Fibroblast of villous mesenchyme (primary cell): ENCODE results near the gene TSNAXIP1. TPM values are rescaled to one million over a fixed set of nuclear protein-coding genes. Genes with fewer than 3 reads are reported as not detected.
A peak's percentile ranks its signal among the peaks of the same experiment; 100 is the strongest.

Experiments
- DNase-seq: peaks from one replicate; pipeline ENCODE4 v3.0.0-alpha.2; 2010; ENCODE audit warnings: low read depth
- H3K4me3 ChIP-seq: 2 replicates; pipeline ENCODE4 v1.5.1; 2011; ENCODE audit warnings: low read depth, mild to moderate bottlenecking, low read length
- total RNA-seq: library from RNA; depleted of rRNA; stranded (reverse); fragments of >200 nt; gene quantifications from 2 replicates; pipeline ENCODE4 v1.2.3, GENCODE V29; 2012
- TF ChIP-seq, protein P1 (sequence below): IDR thresholded peaks from 2 replicates; pipeline ENCODE4 v1.5.1; 2012; ENCODE audit warnings: low read depth, mild to moderate bottlenecking, low read length; ENCODE audit not compliant: insufficient read depth

TSNAXIP1 gene
- total RNA-seq, 1 donor = 1.3 TPM

DNA sequence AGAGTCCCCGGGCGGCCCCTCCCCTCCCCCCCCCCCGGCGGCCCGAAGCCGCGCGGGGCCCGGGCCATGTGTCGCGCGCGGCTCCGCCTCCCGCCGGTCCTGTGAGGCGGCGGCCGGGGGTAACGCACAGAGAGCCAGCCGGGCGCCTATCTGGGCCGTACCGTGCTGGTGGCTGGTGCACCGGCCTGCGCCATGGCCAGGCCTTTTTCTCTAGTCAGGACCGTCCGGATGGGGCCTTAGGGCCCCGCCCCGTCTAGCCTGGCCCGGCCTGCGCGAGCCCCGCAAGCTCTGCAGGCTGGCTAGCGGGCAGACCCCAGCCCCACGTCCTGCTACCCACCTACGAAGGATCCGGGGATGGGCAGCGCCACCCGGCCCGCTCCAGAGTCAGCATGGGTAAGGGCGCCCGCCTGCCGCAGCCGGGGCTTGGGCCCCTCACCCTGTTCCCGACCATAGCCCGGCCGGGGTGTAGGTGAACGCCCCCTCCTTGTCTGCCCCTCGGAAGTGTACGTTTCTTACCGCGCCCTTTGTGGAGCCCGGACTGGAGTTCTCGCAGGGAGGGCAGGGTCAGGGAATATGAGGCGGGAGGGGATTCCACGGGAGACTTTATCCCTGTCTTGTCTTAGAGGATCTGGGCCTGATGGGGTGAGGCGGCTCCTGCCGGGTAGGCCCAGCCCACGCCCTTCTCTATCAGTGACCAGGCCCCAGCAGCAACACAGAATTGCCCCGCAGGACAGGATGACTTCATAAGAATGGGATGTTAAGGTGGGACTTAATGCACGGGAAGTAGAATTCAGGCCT lies 40.6 kb downstream of the TSNAXIP1 start, which contains the start of gene CENPT:
Gene CENPT, minus strand, starts transcription at position 630 of the 798 bp plus-strand sequence. CDS start 13,834 bp downstream, outside the sequence.
- TF ChIP-seq, protein P1, sequence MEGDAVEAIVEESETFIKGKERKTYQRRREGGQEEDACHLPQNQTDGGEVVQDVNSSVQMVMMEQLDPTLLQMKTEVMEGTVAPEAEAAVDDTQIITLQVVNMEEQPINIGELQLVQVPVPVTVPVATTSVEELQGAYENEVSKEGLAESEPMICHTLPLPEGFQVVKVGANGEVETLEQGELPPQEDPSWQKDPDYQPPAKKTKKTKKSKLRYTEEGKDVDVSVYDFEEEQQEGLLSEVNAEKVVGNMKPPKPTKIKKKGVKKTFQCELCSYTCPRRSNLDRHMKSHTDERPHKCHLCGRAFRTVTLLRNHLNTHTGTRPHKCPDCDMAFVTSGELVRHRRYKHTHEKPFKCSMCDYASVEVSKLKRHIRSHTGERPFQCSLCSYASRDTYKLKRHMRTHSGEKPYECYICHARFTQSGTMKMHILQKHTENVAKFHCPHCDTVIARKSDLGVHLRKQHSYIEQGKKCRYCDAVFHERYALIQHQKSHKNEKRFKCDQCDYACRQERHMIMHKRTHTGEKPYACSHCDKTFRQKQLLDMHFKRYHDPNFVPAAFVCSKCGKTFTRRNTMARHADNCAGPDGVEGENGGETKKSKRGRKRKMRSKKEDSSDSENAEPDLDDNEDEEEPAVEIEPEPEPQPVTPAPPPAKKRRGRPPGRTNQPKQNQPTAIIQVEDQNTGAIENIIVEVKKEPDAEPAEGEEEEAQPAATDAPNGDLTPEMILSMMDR = no peak
- peak within 1 kb of the TSS; percentile 91 for H3K4me3 ChIP-seq
- peak; percentile 63 for DNase-seq

DNA sequence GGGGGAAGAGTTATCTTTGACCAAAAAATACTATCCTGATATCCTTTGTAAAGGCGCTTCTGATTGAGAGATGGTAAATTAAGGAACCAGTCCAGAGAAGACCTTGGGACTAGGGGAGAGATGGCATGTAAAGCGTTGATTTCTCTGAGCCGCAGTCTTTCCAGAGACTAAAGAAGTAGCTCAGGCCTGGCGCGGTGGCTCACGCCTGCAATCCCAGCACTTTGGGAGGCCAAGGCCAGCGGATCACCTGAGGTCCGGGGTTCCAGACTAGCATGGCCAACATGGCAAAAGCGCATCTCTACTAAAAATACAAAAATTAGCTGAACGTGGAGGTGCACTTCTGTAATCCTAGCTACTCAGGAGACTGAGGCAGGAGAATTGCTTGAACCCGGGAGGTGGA lies 41.4 kb downstream of the TSNAXIP1 start:
- no peak for DNase-seq
- TF ChIP-seq, protein P1 = no peak
- H3K4me3 ChIP-seq = peak overlapping the region; percentile 91

- H3K4me3 ChIP-seq = no peak overlapping the region
- no peak for DNase-seq
- TF ChIP-seq, protein P1 = no peak
These were observed 47.0 kb downstream of the TSNAXIP1 start for GRCh38 chr16:67853670-67854069.

- TF ChIP-seq, protein P1 = no peak
- DNase-seq = no peak
- H3K4me3 ChIP-seq = no peak overlapping the region
These were observed 49.1 kb downstream of the TSNAXIP1 start for GRCh38 chr16:67855789-67856188.

DNA sequence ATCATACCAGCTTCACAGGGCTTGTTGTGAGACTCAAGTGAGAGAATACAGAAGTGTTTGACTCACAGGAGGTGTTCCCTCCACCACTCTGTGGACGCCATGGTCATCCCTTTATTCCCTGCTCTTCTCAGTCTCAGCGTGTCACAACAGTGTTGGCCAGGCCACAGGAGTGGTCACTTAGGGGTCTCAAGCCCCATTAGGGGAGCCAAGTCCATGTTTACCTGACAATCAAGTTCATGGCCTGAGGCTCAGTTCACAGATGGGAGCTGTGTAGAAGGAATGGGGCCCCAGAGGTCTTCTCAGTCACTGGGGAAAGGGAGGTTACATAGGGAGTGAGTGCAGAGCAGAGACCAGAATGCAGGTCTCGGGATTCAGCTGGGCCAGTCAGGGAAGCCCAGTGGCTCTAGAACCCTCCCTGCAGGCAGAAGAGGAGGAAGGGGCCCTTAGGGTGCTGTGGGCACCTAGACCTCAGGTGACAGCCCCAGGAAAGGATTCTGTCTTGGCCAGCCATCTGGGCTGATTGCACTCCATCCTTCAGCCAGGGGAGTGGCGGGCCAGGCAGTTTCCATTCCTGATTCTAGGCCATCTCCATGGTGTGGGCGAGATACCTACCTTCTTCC lies 50.3 kb downstream of the TSNAXIP1 start:
- DNase-seq = no peak
- no peak overlapping the region for H3K4me3 ChIP-seq
- TF ChIP-seq, protein P1 = no peak

GRCh38 chr16:67857547-67858233 lies 51.0 kb downstream of the TSNAXIP1 start:
- H3K4me3 ChIP-seq = no peak overlapping the region
- peak; percentile 84 for DNase-seq
- TF ChIP-seq, protein P1 = no peak
